Measurements from ENCODE around the gene SDC4.

- no peak for TF ChIP-seq POLR2A (IDR thresholded peaks at IDR 0.05)
- no peak for TF ChIP-seq CTCF (IDR thresholded peaks at IDR 0.05 in 8 of 11, conservative IDR thresholded peaks at IDR 0.05 in 3 of 11)
- TF ChIP-seq POLR2AphosphoS5 (IDR thresholded peaks at IDR 0.05): no peak
These were observed 9.8 kb downstream of the SDC4 start for GRCh38 chr20:45338121-45339030.

All from spleen (tissue), 7 donors.